Measurements from ENCODE around the gene STAG3. TPM values are rescaled to one million over a fixed set of nuclear protein-coding genes. Genes with fewer than 3 reads are reported as not detected.
"Not testable (repeated sequence)": the region's sequence is repeated elsewhere in the genome, so short reads cannot be mapped to it uniquely, and the experiment has no call there.

The STAG3 gene
- total and polyA plus RNA-seq, 4 experiments from 2014 or later, result 1.6 to 7.7 (median 5.1) TPM

GRCh38 chr7:100192969-100193368, 15.3 kb downstream of the STAG3 start:
- Histone ChIP-seq H3K4me3 (ENCODE audit: low read length in 2 of 2) (no peak overlapping the region), H3K36me3 (ENCODE audit: insufficient read depth, low read length) (no peaks in the 10 kb centered on the region), H3K27ac (ENCODE audit: low read depth, low read length) (no peak overlapping the region), H3K27me3 (ENCODE audit: insufficient read depth, low read length) (no peaks in the 10 kb centered on the region), H3K9me3 (ENCODE audit: control insufficient read depth in 1 of 2, low read length in 2 of 2) (no peaks in the 10 kb centered on the region), H3K4me1 (ENCODE audit: insufficient read depth, low read length) (no peaks in the 10 kb centered on the region)
- Mint-ChIP-seq H3K27ac (no peak overlapping the region), H3K9me3 (peaks cover 0 to 2% (median 0%) of the 10 kb centered on the region in 8 donors), H3K4me1 (peaks cover 3 to 6% (median 5%) of the 10 kb centered on the region in 4 donors), H3K36me3 (no peaks in the 10 kb centered on the region), H3K4me3 (no peak overlapping the region), H3K27me3 (no peaks in the 10 kb centered on the region)
- ChIA-PET CTCF (ENCODE audit: partially characterized antibody) (interaction anchor here (1.1 to 3.5 kb wide), 6 partner anchors 11 to 214 kb away, joined by 3 to 15 read pairs (median 4); no protein-coding TSS in a partner anchor), POLR2A (ENCODE audit: partially characterized antibody) (no interaction called here)
- no peak for DNase-seq
- intact Hi-C loops (cut with micrococcal nuclease), result no loop called here

DNA sequence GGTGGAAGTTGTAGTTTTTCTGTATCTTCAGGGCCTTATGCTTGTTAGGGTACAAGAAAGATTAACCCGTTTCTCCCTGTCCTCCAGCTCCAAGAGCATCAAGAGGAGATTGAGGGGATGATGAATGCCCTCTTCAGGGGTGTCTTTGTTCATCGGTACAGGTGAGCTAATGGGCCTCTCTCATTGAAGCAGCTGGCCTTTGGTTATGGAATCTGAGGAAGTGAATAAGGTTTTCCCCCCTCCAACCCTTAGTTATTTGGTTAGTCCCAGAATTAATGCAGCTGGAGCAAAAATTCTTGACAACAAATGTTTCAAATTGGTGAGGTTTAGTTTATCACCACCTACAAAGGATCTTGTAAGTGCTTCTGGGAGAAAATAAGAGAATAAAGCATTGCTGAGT, 17.5 kb downstream of the STAG3 start:
- H3K9me3 ChIP-seq (ENCODE audit: control insufficient read depth in 1 of 2, low read length in 2 of 2), result no peaks in the 10 kb centered on the region
- DNase-seq, result no peak
- Mint-ChIP-seq H3K27me3 (peaks cover 0 to 2% of the 10 kb centered on the region in 2 donors), H3K9me3 (peaks cover 0 to 2% (median 0%) of the 10 kb centered on the region in 8 donors), H3K27ac (no peak overlapping the region), H3K4me3 (no peak overlapping the region), H3K36me3 (no peaks in the 10 kb centered on the region), H3K4me1 (peaks cover 0 to 3% (median 1%) of the 10 kb centered on the region in 4 donors)
- POLR2A ChIA-PET (ENCODE audit: partially characterized antibody), result no interaction called here
- H3K4me1 ChIP-seq (ENCODE audit: insufficient read depth, low read length), result no peaks in the 10 kb centered on the region
- CTCF ChIA-PET (ENCODE audit: partially characterized antibody), result interaction anchor here (0.8 to 3.5 kb wide), 7 partner anchors 9 to 176 kb away, joined by 3 to 15 read pairs (median 3); no protein-coding TSS in a partner anchor
- H3K4me3 ChIP-seq (ENCODE audit: low read length in 2 of 2), result no peak overlapping the region
- H3K27ac ChIP-seq (ENCODE audit: low read depth, low read length), result no peak overlapping the region
- H3K36me3 ChIP-seq (ENCODE audit: insufficient read depth, low read length), result no peaks in the 10 kb centered on the region
- intact Hi-C loops (cut with micrococcal nuclease), result no loop called here
- H3K27me3 ChIP-seq (ENCODE audit: insufficient read depth, low read length), result no peaks in the 10 kb centered on the region

- H3K27ac ChIP-seq (ENCODE audit: low read depth, low read length); H3K4me1 ChIP-seq (ENCODE audit: insufficient read depth, low read length); H3K27me3 Mint-ChIP-seq; H3K9me3 ChIP-seq (ENCODE audit: control insufficient read depth in 1 of 2, low read length in 2 of 2); H3K4me3 ChIP-seq (ENCODE audit: low read length in 2 of 2); DNase-seq; H3K36me3 ChIP-seq (ENCODE audit: insufficient read depth, low read length); H3K36me3 Mint-ChIP-seq; H3K27me3 ChIP-seq (ENCODE audit: insufficient read depth, low read length); H3K4me3 Mint-ChIP-seq; H3K4me1 Mint-ChIP-seq; H3K9me3 Mint-ChIP-seq; intact Hi-C loops (cut with micrococcal nuclease); POLR2A ChIA-PET (ENCODE audit: partially characterized antibody): not testable (repeated sequence)
- peak overlapping the region in 1 of 7 donors; percentile 47 for H3K27ac Mint-ChIP-seq
- CTCF ChIA-PET (ENCODE audit: partially characterized antibody), result interaction anchor here (0.9 to 3.5 kb wide), 2 partner anchors 9 to 22 kb away, joined by 3 to 15 read pairs; no protein-coding TSS in a partner anchor
Observed at GRCh38 chr7:100195901-100196322, 18.2 kb downstream of the STAG3 start.

DNA sequence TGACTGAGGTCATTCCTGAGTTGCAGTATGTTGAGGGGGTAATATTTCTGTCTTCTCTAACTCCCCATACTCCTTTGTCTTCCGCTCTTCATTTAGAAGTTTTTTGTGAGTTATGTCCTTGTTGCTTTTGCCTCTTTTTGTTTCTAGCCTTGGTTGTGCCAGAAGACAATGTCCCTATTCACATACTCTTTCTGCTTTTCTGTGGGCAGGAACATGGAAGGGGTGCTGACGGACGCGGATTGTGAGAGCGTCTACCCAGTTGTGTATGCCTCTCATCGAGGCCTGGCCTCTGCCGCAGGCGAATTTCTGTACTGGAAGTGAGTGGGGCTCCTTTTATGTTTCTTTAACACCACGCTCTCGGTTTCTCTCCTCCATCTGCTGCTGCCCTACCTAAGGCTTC, 20.5 kb downstream of the STAG3 start:
- Mint-ChIP-seq H3K27me3 (peaks cover 0 to 2% of the 10 kb centered on the region in 2 donors), H3K27ac (peak overlapping the region in 2 of 7 donors; percentile 53 to 57)
- POLR2A ChIA-PET (ENCODE audit: partially characterized antibody), result no interaction called here

DNA sequence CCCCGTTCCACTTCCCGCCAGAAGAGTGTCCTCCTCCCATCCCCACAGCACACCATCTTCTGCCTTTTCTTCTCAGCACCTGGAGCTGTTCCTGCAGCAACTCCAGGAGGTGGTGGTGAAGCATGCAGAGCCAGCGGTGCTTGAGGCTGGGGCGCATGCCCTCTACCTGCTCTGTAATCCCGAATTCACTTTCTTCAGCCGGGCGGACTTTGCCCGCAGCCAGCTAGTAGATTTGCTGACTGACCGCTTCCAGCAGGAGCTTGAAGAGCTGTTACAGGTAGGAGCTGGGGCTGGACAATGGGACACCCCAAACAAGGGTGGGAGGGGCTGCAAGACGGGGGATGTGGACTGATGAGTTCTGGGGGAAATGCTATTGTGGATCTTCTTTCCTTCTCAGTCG, 23.0 kb downstream of the STAG3 start:
- Histone ChIP-seq H3K9me3 (ENCODE audit: control insufficient read depth in 1 of 2, low read length in 2 of 2) (no peaks in the 10 kb centered on the region), H3K4me3 (ENCODE audit: low read length in 2 of 2) (no peak overlapping the region), H3K36me3 (ENCODE audit: insufficient read depth, low read length) (no peaks in the 10 kb centered on the region), H3K4me1 (ENCODE audit: insufficient read depth, low read length) (no peaks in the 10 kb centered on the region), H3K27ac (ENCODE audit: low read depth, low read length) (no peak overlapping the region), H3K27me3 (ENCODE audit: insufficient read depth, low read length) (no peaks in the 10 kb centered on the region)
- POLR2A ChIA-PET (ENCODE audit: partially characterized antibody), result no interaction called here
- Mint-ChIP-seq H3K4me3 (no peak overlapping the region), H3K27ac (no peak overlapping the region), H3K27me3 (peaks cover 0 to 2% of the 10 kb centered on the region in 2 donors), H3K36me3 (no peaks in the 10 kb centered on the region), H3K9me3 (peaks cover 0 to 3% (median 0%) of the 10 kb centered on the region in 8 donors), H3K4me1 (no peaks in the 10 kb centered on the region)
- DNase-seq, result no peak
- intact Hi-C loops (cut with micrococcal nuclease), result no loop called here
- CTCF ChIA-PET (ENCODE audit: partially characterized antibody), result interaction anchor here (1.1 to 1.3 kb wide), 3 partner anchors 11 to 250 kb away, joined by 3 read pairs; no protein-coding TSS in a partner anchor

More for the DNA sequence above, 20.5 kb downstream of the STAG3 start:
- H3K4me3 ChIP-seq (ENCODE audit: low read length in 2 of 2), result no peak overlapping the region
- intact Hi-C loops (cut with micrococcal nuclease), result no loop called here
- CTCF ChIA-PET (ENCODE audit: partially characterized antibody), result no interaction called here
- no peak for DNase-seq
- no peaks in the 10 kb centered on the region for H3K4me1 ChIP-seq (ENCODE audit: insufficient read depth, low read length)
- no peaks in the 10 kb centered on the region for H3K36me3 ChIP-seq (ENCODE audit: insufficient read depth, low read length)
- Mint-ChIP-seq H3K36me3 (no peaks in the 10 kb centered on the region), H3K4me1 (no peaks in the 10 kb centered on the region), H3K9me3 (peaks cover 0 to 3% (median 0%) of the 10 kb centered on the region in 8 donors), H3K4me3 (no peak overlapping the region)
- no peaks in the 10 kb centered on the region for H3K9me3 ChIP-seq (ENCODE audit: control insufficient read depth in 1 of 2, low read length in 2 of 2)
- no peaks in the 10 kb centered on the region for H3K27me3 ChIP-seq (ENCODE audit: insufficient read depth, low read length)
- no peak overlapping the region for H3K27ac ChIP-seq (ENCODE audit: low read depth, low read length)

DNA sequence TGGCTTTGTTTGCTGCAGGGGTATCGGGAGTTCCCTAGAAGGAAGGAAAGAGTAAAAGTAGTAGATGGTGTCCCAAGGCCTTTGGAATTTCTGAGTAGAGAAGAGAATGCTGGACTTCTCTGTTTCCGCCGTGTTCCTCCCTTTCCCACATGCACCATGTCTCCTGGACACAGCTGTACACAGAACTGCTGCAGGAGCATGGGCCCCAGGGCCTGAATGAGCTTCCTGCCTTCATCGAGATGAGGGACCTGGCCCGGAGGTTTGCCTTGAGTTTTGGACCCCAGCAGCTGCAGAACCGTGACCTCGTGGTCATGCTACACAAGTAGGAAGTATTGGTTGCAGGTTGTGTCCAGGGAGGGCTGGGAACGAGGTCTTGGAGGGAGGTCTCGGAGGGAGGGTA, 26.7 kb downstream of the STAG3 start:
- peaks cover 12 to 15% (median 14%) of the 10 kb centered on the region in 4 donors for H3K4me1 Mint-ChIP-seq
- DNase-seq, result no peak
- H3K36me3 Mint-ChIP-seq, result no peaks in the 10 kb centered on the region
- ChIA-PET POLR2A (ENCODE audit: partially characterized antibody) (no interaction called here), CTCF (ENCODE audit: partially characterized antibody) (interaction anchor here (1.2 kb wide), 1 partner anchor 9 kb away, joined by 3 read pairs; no protein-coding TSS in a partner anchor)
- intact Hi-C loops (cut with micrococcal nuclease), result no loop called here
- Histone ChIP-seq H3K4me1 (ENCODE audit: insufficient read depth, low read length) (peaks cover 12% of the 10 kb centered on the region), H3K27ac (ENCODE audit: low read depth, low read length) (no peak overlapping the region), H3K36me3 (ENCODE audit: insufficient read depth, low read length) (no peaks in the 10 kb centered on the region), H3K9me3 (ENCODE audit: control insufficient read depth in 1 of 2, low read length in 2 of 2) (no peaks in the 10 kb centered on the region), H3K4me3 (ENCODE audit: low read length in 2 of 2) (no peak overlapping the region), H3K27me3 (ENCODE audit: insufficient read depth, low read length) (no peaks in the 10 kb centered on the region)
- no peak overlapping the region for H3K27ac Mint-ChIP-seq
- H3K4me3 Mint-ChIP-seq, result no peak overlapping the region
- peaks cover 0 to 1% (median 0%) of the 10 kb centered on the region in 8 donors for H3K9me3 Mint-ChIP-seq
- H3K27me3 Mint-ChIP-seq, result no peaks in the 10 kb centered on the region

- peaks cover 37% of the 10 kb centered on the region for H3K4me1 ChIP-seq (ENCODE audit: insufficient read depth, low read length)
- peak overlapping the region; percentile 66 to 91 (median 84) for H3K27ac Mint-ChIP-seq
- POLR2A ChIA-PET (ENCODE audit: partially characterized antibody), result interaction anchor here (1.4 to 5.2 kb wide), 3 partner anchors 12 to 60 kb away, joined by 4 to 29 read pairs (median 12); partner anchors contain the start of genes LAMTOR4 and PVRIG
Observed at GRCh38 chr7:100208911-100209408, 31.2 kb downstream of the STAG3 start.

More at GRCh38 chr7:100208911-100209408, 31.2 kb downstream of the STAG3 start:
- CTCF ChIA-PET (ENCODE audit: partially characterized antibody), result interaction anchor here (1.6 to 3.6 kb wide), 4 partner anchors 9 to 76 kb away, joined by 4 to 16 read pairs (median 12); no protein-coding TSS in a partner anchor
- H3K36me3 ChIP-seq (ENCODE audit: insufficient read depth, low read length), result no peaks in the 10 kb centered on the region
- no peaks in the 10 kb centered on the region for H3K27me3 Mint-ChIP-seq
- intact Hi-C loops (cut with micrococcal nuclease), result no loop called here
- peaks cover 32 to 43% (median 36%) of the 10 kb centered on the region in 4 donors for H3K4me1 Mint-ChIP-seq
- no peak overlapping the region for H3K27ac ChIP-seq (ENCODE audit: low read depth, low read length)
- H3K9me3 ChIP-seq (ENCODE audit: control insufficient read depth in 1 of 2, low read length in 2 of 2), result no peaks in the 10 kb centered on the region
- H3K36me3 Mint-ChIP-seq, result no peaks in the 10 kb centered on the region
- DNase-seq, result peak in 3 of 5 donors; percentile 16 to 37 (median 20)
- peak overlapping the region; percentile 58 to 80 (median 75) for H3K4me3 Mint-ChIP-seq
- H3K27me3 ChIP-seq (ENCODE audit: insufficient read depth, low read length), result no peaks in the 10 kb centered on the region
- no peaks in the 10 kb centered on the region for H3K9me3 Mint-ChIP-seq
- H3K4me3 ChIP-seq (ENCODE audit: low read length in 2 of 2), result no peak overlapping the region
